Panc1 (cell line): ENCODE measurements around the gene ALDOC.

Experiments used
- SIN3A ChIP-seq: IDR thresholded peaks from 2 replicates; pipeline ENCODE4 v1.6.1; 2012; ENCODE audit warnings: low read depth, mild to moderate bottlenecking, low read length, moderate library complexity, borderline replicate concordance; ENCODE audit not compliant: insufficient read depth
- TF ChIP-seq, protein P1 (sequence below): fragments of 450-650 bp; IDR thresholded peaks from 2 replicates; pipeline ENCODE4 v1.5.1; 2017; ENCODE audit warnings: mild to moderate bottlenecking
- TF ChIP-seq, protein P2 (sequence below), 2 experiments: IDR thresholded peaks; 2 replicates each; pipeline ENCODE4 v1.6.1; 2011 to 2012; ENCODE audit warnings: low read depth in 2 of 2, control low read depth in 1 of 2, low read length in 1 of 2, mild to moderate bottlenecking in 1 of 2, moderate library complexity in 1 of 2; ENCODE audit not compliant: insufficient read depth in 1 of 2

DNA sequence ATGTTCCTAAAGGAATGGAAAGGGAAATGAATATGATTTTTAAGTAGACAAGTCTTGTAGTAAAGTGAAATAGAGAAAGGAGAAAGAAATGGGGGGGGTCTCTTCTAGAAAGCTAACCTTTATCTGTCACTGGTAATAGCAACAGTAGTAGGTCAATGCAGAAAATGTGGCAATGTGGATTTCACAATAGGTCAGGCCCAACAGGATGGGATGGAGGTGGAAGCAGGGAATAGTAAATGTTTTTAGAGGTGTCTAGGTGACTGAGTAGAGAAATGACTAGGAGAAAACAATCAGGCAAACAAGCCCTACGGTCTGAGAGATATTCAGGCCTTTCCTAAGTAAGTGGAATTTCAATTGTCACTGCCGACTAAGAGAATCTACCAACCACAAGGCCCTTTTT lies 43.3 kb upstream of the ALDOC start:
- TF ChIP-seq, protein P1, sequence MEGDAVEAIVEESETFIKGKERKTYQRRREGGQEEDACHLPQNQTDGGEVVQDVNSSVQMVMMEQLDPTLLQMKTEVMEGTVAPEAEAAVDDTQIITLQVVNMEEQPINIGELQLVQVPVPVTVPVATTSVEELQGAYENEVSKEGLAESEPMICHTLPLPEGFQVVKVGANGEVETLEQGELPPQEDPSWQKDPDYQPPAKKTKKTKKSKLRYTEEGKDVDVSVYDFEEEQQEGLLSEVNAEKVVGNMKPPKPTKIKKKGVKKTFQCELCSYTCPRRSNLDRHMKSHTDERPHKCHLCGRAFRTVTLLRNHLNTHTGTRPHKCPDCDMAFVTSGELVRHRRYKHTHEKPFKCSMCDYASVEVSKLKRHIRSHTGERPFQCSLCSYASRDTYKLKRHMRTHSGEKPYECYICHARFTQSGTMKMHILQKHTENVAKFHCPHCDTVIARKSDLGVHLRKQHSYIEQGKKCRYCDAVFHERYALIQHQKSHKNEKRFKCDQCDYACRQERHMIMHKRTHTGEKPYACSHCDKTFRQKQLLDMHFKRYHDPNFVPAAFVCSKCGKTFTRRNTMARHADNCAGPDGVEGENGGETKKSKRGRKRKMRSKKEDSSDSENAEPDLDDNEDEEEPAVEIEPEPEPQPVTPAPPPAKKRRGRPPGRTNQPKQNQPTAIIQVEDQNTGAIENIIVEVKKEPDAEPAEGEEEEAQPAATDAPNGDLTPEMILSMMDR: no peak
- TF ChIP-seq SIN3A: no peak
- TF ChIP-seq, protein P2, sequence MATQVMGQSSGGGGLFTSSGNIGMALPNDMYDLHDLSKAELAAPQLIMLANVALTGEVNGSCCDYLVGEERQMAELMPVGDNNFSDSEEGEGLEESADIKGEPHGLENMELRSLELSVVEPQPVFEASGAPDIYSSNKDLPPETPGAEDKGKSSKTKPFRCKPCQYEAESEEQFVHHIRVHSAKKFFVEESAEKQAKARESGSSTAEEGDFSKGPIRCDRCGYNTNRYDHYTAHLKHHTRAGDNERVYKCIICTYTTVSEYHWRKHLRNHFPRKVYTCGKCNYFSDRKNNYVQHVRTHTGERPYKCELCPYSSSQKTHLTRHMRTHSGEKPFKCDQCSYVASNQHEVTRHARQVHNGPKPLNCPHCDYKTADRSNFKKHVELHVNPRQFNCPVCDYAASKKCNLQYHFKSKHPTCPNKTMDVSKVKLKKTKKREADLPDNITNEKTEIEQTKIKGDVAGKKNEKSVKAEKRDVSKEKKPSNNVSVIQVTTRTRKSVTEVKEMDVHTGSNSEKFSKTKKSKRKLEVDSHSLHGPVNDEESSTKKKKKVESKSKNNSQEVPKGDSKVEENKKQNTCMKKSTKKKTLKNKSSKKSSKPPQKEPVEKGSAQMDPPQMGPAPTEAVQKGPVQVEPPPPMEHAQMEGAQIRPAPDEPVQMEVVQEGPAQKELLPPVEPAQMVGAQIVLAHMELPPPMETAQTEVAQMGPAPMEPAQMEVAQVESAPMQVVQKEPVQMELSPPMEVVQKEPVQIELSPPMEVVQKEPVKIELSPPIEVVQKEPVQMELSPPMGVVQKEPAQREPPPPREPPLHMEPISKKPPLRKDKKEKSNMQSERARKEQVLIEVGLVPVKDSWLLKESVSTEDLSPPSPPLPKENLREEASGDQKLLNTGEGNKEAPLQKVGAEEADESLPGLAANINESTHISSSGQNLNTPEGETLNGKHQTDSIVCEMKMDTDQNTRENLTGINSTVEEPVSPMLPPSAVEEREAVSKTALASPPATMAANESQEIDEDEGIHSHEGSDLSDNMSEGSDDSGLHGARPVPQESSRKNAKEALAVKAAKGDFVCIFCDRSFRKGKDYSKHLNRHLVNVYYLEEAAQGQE (IDR thresholded peaks at IDR 0.05; ENCODE audit: insufficient read depth in 1 of 2, low read depth in 2 of 2, low read length in 1 of 2): no peak
